GM19099 (cell line): ENCODE results near the gene CTRB1.

Experiments used
- POLR2A ChIP-seq: IDR thresholded peaks from 3 replicates; pipeline ENCODE4 v1.6.1; 2011; ENCODE audit warnings: low read depth; ENCODE audit not compliant: insufficient read length; ENCODE audit errors: extremely low read depth

Gene CTRB1

GRCh38 chr16:75248142-75248535, 29.4 kb downstream of the CTRB1 start:
- no peak for TF ChIP-seq POLR2A

DNA sequence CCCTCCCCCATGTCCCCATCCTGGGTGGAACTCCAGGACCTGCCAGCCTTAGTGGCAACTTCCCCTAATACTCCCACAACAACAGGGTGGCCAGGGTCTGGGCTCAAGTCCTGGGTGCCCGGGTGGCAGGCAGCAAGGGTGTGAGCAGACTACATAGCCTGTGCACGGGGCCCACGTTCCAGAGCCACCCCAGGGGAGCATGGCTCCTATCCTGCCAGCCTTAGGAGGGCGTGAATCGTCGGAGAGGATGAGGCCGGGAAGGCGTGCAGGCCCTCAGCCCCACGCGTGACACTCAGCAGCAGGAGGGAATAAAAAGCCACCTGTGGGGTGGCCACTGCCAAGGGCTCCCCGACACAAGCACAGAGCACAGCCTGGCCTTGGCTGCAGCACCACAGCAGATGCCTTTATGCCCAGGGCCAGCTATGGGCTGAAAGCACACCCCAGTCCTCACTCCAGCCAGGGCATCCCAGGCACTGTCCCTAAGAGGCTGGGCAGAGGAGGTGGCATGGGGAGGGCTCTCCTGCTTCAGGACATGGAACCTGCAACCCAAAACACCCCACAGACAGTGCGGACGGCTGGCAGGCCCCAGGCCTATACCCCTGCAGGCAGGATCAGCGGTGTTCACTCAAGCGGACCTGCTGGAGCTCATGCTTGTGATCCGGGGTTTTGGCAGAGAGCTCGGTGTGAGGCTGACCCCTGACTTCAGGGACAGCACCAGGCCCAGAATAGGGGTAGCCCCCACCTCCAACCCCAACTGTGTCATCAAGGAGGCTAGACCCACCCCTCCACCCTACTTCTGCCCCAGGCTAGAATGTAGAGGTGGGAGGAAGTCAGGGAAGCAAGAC, 30.0 kb downstream of the CTRB1 start:
- TF ChIP-seq POLR2A, result no peak

DNA sequence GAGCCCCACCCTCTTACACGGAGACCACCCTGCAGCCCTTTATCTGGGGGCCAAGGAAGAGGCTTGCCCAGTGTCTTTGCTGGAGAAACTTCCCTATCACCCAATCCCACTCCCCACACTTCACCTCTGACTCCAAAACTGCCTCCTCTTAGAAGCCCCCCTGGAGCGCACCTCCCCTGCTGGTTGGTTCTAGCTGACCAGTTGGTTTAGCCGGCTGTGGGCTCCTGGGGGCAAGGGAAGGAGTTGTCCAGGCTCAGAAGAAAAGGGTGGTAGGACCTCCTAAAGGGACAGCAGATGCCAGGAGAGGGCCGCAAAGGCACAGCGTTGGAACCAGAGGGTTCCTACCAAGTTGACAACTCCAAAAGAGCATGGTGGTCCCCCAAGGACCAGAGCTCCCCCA, 30.7 kb downstream of the CTRB1 start:
- no peak for TF ChIP-seq POLR2A

- no peak for TF ChIP-seq POLR2A
These were observed 31.5 kb downstream of the CTRB1 start for GRCh38 chr16:75250089-75250808.

GRCh38 chr16:75250809-75251279, 32.1 kb downstream of the CTRB1 start:
- no peak for TF ChIP-seq POLR2A

DNA sequence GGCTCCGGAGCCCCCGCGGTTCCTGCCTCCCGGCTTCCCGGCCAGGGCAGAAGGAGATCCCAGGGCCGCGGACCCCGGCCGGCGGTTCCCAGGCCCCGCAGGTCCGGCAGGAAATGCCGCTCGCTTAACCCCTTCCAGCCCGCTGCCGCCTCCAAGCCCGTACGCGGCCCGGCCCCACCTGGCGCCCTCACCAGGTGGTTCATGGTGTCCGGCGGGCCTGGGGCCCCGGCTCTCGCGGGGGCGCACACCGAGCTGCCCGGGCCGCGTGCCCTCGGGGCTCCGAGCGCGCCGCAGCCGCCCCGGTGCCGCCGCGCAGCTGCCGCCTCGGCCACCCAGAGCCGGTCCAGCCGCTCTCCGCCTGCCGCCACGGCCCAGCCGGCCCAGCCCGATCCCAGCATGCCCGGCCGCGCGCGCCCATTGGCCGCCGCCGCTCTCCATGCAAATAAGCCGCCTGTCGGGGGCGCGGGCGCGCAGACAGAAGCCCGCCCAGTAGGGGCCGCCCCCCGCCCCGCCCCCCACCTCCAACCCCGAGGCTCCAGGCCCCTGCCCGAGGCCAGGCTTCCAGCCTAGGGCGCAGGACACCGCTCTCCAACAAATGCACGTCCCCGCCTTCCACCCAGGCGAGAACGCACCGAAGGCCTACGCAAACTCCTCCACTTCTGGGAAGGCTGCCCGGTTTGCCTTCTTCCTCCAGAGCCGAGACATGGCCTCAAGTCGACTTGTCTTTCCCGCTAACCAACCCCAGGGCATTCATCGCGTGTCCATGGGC, 32.7 kb downstream of the CTRB1 start, which contains the start of gene BCAR1:
BCAR1 (minus strand) TSS at position 345 of the 769 bp plus-strand sequence; CDS start at position 203, 142 bp downstream.
- TF ChIP-seq POLR2A, result peak; percentile 65

DNA sequence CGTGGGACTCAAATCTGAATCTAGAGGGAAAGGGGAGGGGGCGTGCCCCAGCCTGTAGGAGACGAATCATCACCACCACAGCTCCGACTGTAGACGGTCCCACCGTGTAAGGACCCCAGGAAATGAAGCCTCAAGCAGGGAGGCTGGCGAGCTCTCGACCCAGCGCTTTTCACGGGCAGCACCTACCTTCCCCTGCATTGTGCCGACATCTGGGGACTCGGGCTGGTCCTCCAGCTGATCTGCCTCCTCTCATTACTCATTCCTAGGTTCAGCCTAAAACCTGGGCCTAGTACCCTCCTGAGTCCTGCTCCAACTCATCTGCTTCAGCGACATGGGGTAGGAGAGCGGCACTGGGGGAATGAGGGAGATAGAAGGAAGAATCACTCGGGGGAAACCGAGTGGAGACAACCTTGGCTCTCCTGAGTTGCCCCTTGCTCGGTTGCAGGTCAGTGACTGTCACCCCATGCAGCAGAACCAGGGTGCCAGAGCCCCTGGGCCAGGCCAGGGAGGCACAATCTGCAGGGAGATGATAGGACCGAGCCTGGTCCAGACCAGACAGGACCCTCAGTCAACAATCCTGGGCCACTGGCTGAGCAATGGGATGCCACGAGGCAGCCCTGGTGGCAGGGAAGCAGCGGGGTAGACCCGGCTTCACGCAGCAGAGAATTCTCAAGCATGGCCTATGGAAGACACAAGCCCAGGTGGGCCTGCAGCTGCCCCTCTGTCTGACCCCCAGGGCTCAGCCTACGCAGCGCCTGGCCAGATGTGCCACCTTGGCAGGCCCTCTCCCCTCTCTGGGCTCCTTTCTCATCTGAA, 33.5 kb downstream of the CTRB1 start:
- TF ChIP-seq POLR2A, result no peak

GRCh38 chr16:75252946-75253911, 34.4 kb downstream of the CTRB1 start:
- TF ChIP-seq POLR2A, result no peak

DNA sequence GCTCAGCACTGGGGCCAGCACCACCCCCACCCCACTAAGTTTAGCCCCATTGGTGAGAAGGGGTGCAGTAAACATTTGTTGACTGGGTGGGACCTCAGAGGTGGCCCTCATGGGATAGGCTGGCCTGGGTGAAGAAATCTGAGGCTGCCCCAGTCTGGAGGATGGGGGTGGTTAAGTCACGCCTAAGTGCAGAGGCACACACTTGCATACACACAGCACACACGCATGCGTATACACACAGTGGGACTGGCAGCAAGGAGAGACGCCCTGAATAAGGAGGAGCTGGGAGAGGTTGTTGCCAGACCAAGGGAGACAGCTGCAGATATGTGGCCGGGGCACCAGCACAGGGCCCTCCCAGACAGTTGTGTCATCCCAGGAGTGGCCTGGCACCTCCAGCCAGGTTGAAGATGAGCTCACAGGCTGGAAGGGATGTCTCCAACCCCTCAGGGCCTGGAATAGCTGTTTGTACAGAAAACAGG, 35.6 kb downstream of the CTRB1 start:
- TF ChIP-seq POLR2A, result no peak

DNA sequence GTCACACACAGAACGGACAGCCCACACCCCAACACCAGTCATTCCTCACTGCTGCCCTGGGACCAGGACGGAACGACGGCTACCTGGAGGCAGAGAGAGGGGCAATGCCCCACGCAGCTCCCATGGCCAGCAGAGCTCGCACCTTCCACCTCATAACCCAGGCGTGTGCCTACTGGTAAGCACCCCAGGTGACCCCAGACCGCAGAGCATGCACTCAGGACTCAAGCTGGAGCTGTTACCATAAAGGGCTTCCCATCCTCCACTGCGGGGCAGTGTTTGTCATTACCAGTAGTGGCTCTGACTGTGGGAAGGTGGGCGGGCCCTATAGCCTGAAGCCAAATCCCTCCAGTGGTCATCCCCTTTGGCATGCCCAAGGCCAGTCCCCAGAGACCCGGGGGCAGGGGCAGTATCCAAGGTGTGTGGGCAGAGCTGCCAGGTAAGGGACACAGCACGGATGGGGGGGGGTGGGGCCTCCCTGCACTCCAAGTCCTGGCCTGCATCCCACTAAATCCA, 37.3 kb downstream of the CTRB1 start:
- TF ChIP-seq POLR2A, result no peak

DNA sequence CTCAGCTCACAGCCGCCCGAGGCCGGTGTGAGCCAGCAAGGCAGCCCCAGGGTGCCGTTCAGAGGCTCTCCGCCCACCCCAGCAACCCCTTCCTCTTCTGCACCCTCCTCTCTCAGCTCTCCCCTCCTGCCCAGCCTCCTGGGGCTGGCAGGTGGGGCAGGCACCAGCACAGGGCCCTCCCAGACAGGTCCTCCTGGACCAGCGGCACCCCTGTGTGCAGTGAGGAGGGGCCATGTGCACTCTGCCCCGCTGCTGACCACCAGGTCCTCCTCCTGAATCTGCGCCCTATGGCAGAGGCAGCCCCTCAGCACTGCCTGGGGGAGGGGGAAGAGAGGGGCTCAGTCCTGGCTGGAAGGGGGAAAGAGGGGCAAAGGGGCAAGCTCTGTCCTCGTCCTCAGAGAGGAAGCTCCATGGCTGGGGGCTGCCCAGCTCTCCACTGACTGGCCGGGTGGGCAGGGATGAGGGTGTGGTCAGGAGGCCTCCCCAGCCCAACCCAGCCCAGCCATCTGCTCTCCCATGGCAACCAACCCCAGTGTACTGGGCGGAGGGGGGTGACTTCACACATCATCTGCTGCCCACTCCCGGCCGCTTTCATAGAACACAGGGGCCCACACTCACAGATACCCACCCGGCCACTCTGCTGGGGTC, 38.0 kb downstream of the CTRB1 start:
- TF ChIP-seq POLR2A, result no peak

- no peak for TF ChIP-seq POLR2A
These were observed 39.4 kb downstream of the CTRB1 start for GRCh38 chr16:75257886-75258806.

DNA sequence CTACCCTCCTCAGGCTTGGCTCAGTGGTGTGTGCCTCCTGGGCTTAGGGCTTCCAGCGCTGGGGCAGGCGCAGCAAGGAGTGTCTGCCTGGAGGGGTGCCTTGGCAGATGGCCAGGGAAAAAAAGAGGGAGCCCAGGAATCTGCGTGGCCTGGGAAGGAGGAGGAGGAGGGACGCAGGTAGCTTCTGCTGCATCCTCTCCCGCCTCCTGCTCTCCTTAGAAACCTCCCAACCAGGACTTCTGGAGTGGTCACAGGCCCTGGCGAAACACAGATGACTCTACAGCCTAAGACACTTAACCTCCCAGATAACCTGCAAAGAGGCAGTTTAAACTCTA, 40.0 kb downstream of the CTRB1 start:
- no peak for TF ChIP-seq POLR2A
